DND-41 (cell line): ENCODE measurements around the gene CHMP1B.

Source experiments
- ATAC-seq: fragments of 200-7000 bp; cut with Tn5 transposase; 3 replicates; pipeline ENCODE4 v1.9.1; 2021; ENCODE audit warnings: low read depth; ENCODE audit not compliant: insufficient read depth
- DNase-seq: peaks from one replicate; pipeline ENCODE4 v3.0.0-alpha.2; 2020
- H2AFZ ChIP-seq: 2 replicates; pipeline ENCODE4 v1.6.0; 2012; ENCODE audit warnings: low read depth, low read length
- H3K27ac ChIP-seq: 2 replicates; pipeline ENCODE4 v1.5.1; 2012; ENCODE audit warnings: low read length, inconsistent platforms
- H3K27me3 ChIP-seq: fragments of 200-600 bp; sonication (generic); 2 replicates; pipeline ENCODE4 v1.6.0; 2012; ENCODE audit warnings: low read length, mild to moderate bottlenecking, inconsistent platforms; ENCODE audit not compliant: insufficient read depth, poor library complexity
- H3K36me3 ChIP-seq: 2 replicates; pipeline ENCODE4 v1.5.1; 2012; ENCODE audit warnings: low read length, inconsistent platforms; ENCODE audit not compliant: insufficient read depth
- H3K4me1 ChIP-seq: 2 replicates; pipeline ENCODE4 v1.5.1; 2012; ENCODE audit warnings: mild to moderate bottlenecking, low read length; ENCODE audit not compliant: insufficient read depth
- H3K4me2 ChIP-seq: 2 replicates; pipeline ENCODE4 v1.6.0; 2012; ENCODE audit warnings: mild to moderate bottlenecking, moderate library complexity, low read length, inconsistent platforms; ENCODE audit not compliant: insufficient read depth
- H3K4me3 ChIP-seq, 2 experiments: fragments of 200-600 bp in 1 of 2; shearing (Covaris generic) in 1 of 2; 2 replicates each; pipeline ENCODE4 v1.5.1; 2012 to 2016; ENCODE audit warnings: inconsistent platforms in 2 of 2, low read length in 2 of 2, mild to moderate bottlenecking in 2 of 2, low read depth in 1 of 2, moderate library complexity in 1 of 2
- H3K79me2 ChIP-seq: 2 replicates; pipeline ENCODE4 v1.6.0; 2012; ENCODE audit warnings: low read length, inconsistent platforms; ENCODE audit not compliant: insufficient read depth
- H3K9ac ChIP-seq: 2 replicates; pipeline ENCODE4 v1.6.0; 2012; ENCODE audit warnings: low read depth, mild to moderate bottlenecking, inconsistent platforms, low read length, moderate library complexity
- H3K9me3 ChIP-seq: 2 replicates; pipeline ENCODE4 v1.5.1; 2012; ENCODE audit warnings: low read length, moderate library complexity, mild to moderate bottlenecking, inconsistent platforms; ENCODE audit not compliant: insufficient read depth, severe bottlenecking
- H4K20me1 ChIP-seq: 2 replicates; pipeline ENCODE4 v1.6.0; 2012; ENCODE audit warnings: low read length; ENCODE audit not compliant: insufficient read depth
- CTCF ChIP-seq: IDR thresholded peaks from 2 replicates; pipeline ENCODE4 v1.5.1; 2012; ENCODE audit warnings: borderline replicate concordance, low read length, moderate library complexity, mild to moderate bottlenecking; ENCODE audit not compliant: poor library complexity, severe bottlenecking; ENCODE audit errors: extremely low read depth
- EZH2 ChIP-seq: IDR thresholded peaks from 3 replicates; pipeline ENCODE4 v1.6.1; 2012; ENCODE audit warnings: borderline replicate concordance, low read depth, mild to moderate bottlenecking, moderate library complexity, low read length, inconsistent platforms; ENCODE audit not compliant: severe bottlenecking

Gene CHMP1B

GRCh38 chr18:11809895-11810294 is 41.3 kb upstream of the CHMP1B start:
- Histone ChIP-seq H3K4me1 (no peaks in the 10 kb centered on the region), H3K4me3 (no peak overlapping the region), H3K9ac (no peak overlapping the region), H3K9me3 (no peaks in the 10 kb centered on the region), H3K27me3 (peaks cover 2% of the 10 kb centered on the region), H3K36me3 (no peaks in the 10 kb centered on the region), H3K4me2 (no peak overlapping the region), H3K27ac (no peak overlapping the region), H2AFZ (no peak overlapping the region), H3K79me2 (no peaks in the 10 kb centered on the region), H4K20me1 (no peaks in the 10 kb centered on the region)
- TF ChIP-seq EZH2 (no peak), CTCF (no peak)
- DNase-seq: no peak
- no peak for ATAC-seq

GRCh38 chr18:11810379-11810778 is 40.8 kb upstream of the CHMP1B start:
- peaks cover 2% of the 10 kb centered on the region for H3K27me3 ChIP-seq
- H2AFZ ChIP-seq: no peak overlapping the region
- H4K20me1 ChIP-seq: no peaks in the 10 kb centered on the region
- no peak overlapping the region for H3K4me3 ChIP-seq
- H3K4me2 ChIP-seq: no peak overlapping the region
- TF ChIP-seq EZH2 (no peak), CTCF (no peak)
- DNase-seq (no peak), ATAC-seq (no peak)
- no peaks in the 10 kb centered on the region for H3K9me3 ChIP-seq
- no peaks in the 10 kb centered on the region for H3K36me3 ChIP-seq
- H3K27ac ChIP-seq: no peak overlapping the region
- no peaks in the 10 kb centered on the region for H3K4me1 ChIP-seq
- no peak overlapping the region for H3K9ac ChIP-seq
- H3K79me2 ChIP-seq: no peaks in the 10 kb centered on the region

- TF ChIP-seq CTCF (no peak), EZH2 (no peak)
- Histone ChIP-seq H3K4me1 (no peaks in the 10 kb centered on the region), H3K4me2 (no peak overlapping the region), H3K9ac (no peak overlapping the region), H3K79me2 (no peaks in the 10 kb centered on the region), H3K36me3 (no peaks in the 10 kb centered on the region), H4K20me1 (no peaks in the 10 kb centered on the region), H3K27ac (no peak overlapping the region), H3K4me3 (no peak overlapping the region), H3K27me3 (peaks cover 2% of the 10 kb centered on the region), H2AFZ (no peak overlapping the region), H3K9me3 (no peaks in the 10 kb centered on the region)
- DNase-seq: no peak
- no peak for ATAC-seq
Observed at GRCh38 chr18:11811009-11811408, 40.2 kb upstream of the CHMP1B start.

- Histone ChIP-seq H3K4me1 (no peaks in the 10 kb centered on the region), H2AFZ (no peak overlapping the region), H3K27me3 (no peaks in the 10 kb centered on the region), H4K20me1 (no peaks in the 10 kb centered on the region), H3K27ac (no peak overlapping the region), H3K4me3 (no peak overlapping the region), H3K9me3 (no peaks in the 10 kb centered on the region), H3K79me2 (no peaks in the 10 kb centered on the region), H3K4me2 (no peak overlapping the region), H3K36me3 (no peaks in the 10 kb centered on the region), H3K9ac (no peak overlapping the region)
- no peak for TF ChIP-seq EZH2
- TF ChIP-seq CTCF: no peak
- DNase-seq (no peak), ATAC-seq (no peak)
Observed at GRCh38 chr18:11817229-11817628, 34.0 kb upstream of the CHMP1B start.
